Muscle layer of colon (tissue), 2 donors: Measurements from ENCODE around the gene GFOD1.

Experiments used
- H3K27ac ChIP-seq: one replicate; pipeline ENCODE4 v1.7.0; 2013; ENCODE audit warnings: low read depth, mild to moderate bottlenecking, low read length, moderate library complexity
- H3K27me3 ChIP-seq, 2 donors: one replicate each; pipeline ENCODE4 v1.7.0; 2013; ENCODE audit warnings: low read length in 2 of 2, mild to moderate bottlenecking in 2 of 2; ENCODE audit not compliant: insufficient read depth in 2 of 2, control insufficient read depth in 1 of 2
- H3K36me3 ChIP-seq: one replicate; pipeline ENCODE4 v1.7.0; 2013; ENCODE audit warnings: mild to moderate bottlenecking, low read length; ENCODE audit not compliant: insufficient read depth
- H3K4me1 ChIP-seq: one replicate; pipeline ENCODE4 v1.7.0; 2013; ENCODE audit warnings: mild to moderate bottlenecking, low read length; ENCODE audit not compliant: insufficient read depth
- H3K4me3 ChIP-seq, 2 donors: one replicate each; pipeline ENCODE4 v1.7.0; 2013; ENCODE audit warnings: low read length in 2 of 2, low read depth in 1 of 2, mild to moderate bottlenecking in 1 of 2, moderate library complexity in 1 of 2
- H3K9ac ChIP-seq: one replicate; pipeline ENCODE4 v1.7.0; 2013; ENCODE audit warnings: low read length
- H3K9me3 ChIP-seq: one replicate; pipeline ENCODE4 v1.7.0; 2013; ENCODE audit warnings: mild to moderate bottlenecking, low read length
- donor health status: abdominal sarcoma.
- donor health status: Adenocarcinoma of cecum.

Gene GFOD1, protein sequence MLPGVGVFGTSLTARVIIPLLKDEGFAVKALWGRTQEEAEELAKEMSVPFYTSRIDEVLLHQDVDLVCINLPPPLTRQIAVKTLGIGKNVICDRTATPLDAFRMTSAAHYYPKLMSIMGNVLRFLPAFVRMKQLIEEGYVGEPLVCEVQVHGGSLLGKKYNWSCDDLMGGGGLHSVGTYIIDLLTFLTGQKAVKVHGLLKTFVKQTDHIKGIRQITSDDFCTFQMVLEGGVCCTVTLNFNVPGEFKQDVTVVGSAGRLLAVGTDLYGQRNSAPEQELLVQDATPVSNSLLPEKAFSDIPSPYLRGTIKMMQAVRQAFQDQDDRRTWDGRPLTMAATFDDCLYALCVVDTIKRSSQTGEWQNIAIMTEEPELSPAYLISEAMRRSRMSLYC

GRCh38 chr6:13487122-13488014, at the start of gene GFOD1:
GFOD1 (minus strand) TSS chr6:13487600; CDS start chr6:13486890, 710 bp downstream.
- no peaks in the 10 kb centered on the region for H3K27me3 ChIP-seq
- peaks cover 24% of the 10 kb centered on the region for H3K4me1 ChIP-seq
- peak within 1 kb of the TSS; percentile 91 for H3K27ac ChIP-seq
- peak within 1 kb of the TSS; percentile 49 for H3K9ac ChIP-seq
- H3K36me3 ChIP-seq = no peaks in the 10 kb centered on the region
- no peaks in the 10 kb centered on the region for H3K9me3 ChIP-seq
- peak within 1 kb of the TSS; percentile 71 to 84 for H3K4me3 ChIP-seq

GRCh38 chr6:13536796-13537526, 49.6 kb upstream of the GFOD1 start:
- H3K27ac ChIP-seq = no peak overlapping the region
- H3K4me1 ChIP-seq = no peaks in the 10 kb centered on the region
- no peaks in the 10 kb centered on the region for H3K27me3 ChIP-seq
- H3K9ac ChIP-seq = no peak overlapping the region
- no peaks in the 10 kb centered on the region for H3K9me3 ChIP-seq
- H3K36me3 ChIP-seq = no peaks in the 10 kb centered on the region
- no peak overlapping the region for H3K4me3 ChIP-seq

DNA sequence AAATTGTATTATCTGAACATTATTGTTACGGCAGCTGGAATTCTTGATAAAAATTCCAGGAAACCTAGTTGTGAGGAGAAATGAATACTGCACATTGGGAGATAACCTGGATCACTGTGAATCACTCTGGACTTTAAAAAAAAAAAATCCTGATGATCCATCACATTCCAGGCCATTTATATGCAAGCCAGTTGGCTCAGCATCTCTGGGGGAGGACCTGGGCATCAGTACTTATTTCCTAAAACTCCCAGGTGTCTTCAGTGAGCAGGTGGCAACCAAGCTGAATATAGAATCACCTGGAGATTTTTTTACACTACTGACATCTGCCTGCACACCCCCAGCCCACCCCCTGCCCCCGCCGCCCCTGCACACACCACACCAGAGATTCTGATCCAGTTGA, 47.9 kb upstream of the GFOD1 start:
- Histone ChIP-seq H3K27ac (no peak overlapping the region), H3K9me3 (no peaks in the 10 kb centered on the region), H3K4me3 (no peak overlapping the region), H3K27me3 (no peaks in the 10 kb centered on the region), H3K4me1 (no peaks in the 10 kb centered on the region), H3K9ac (no peak overlapping the region), H3K36me3 (no peaks in the 10 kb centered on the region)

- H3K36me3 ChIP-seq = no peaks in the 10 kb centered on the region
- H3K27me3 ChIP-seq = no peaks in the 10 kb centered on the region
- H3K4me3 ChIP-seq = no peak overlapping the region
- no peaks in the 10 kb centered on the region for H3K9me3 ChIP-seq
- H3K27ac ChIP-seq = no peak overlapping the region
- no peak overlapping the region for H3K9ac ChIP-seq
- no peaks in the 10 kb centered on the region for H3K4me1 ChIP-seq
Observed at GRCh38 chr6:13534536-13534935, 47.1 kb upstream of the GFOD1 start.

GRCh38 chr6:13531956-13532355, 44.6 kb upstream of the GFOD1 start:
- no peaks in the 10 kb centered on the region for H3K36me3 ChIP-seq
- H3K27me3 ChIP-seq = no peaks in the 10 kb centered on the region
- no peaks in the 10 kb centered on the region for H3K9me3 ChIP-seq
- H3K27ac ChIP-seq = no peak overlapping the region
- H3K9ac ChIP-seq = no peak overlapping the region
- no peaks in the 10 kb centered on the region for H3K4me1 ChIP-seq
- no peak overlapping the region for H3K4me3 ChIP-seq

DNA sequence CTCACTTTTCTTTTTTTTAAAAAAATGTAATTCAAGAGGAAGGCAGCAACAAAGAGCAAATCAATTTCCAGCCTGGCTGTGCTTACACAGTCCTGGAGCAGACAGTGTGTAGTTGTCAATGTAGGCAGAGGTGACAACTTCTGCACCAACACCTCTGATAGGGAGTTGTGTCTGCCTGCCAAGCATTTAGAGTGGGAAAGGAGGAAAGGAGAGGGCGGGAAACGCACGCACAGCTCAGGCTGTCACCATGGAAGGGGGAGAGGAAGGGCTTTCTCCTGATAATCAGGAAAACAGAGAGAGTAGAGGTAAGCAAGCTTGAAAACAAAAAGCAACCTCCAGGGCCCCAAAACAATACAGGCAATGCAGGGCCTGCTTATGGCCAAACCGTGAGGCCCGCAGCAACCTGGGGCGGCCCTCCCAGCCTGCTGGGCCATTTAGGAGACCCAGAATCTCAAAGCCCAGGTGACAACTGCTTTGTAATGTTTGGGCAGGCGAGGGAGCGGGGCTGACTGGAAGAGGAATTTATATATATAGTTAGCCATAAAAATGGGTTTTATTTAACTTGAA, 41.5 kb upstream of the GFOD1 start:
- Histone ChIP-seq H3K9ac (no peak overlapping the region), H3K27ac (no peak overlapping the region), H3K4me1 (no peaks in the 10 kb centered on the region), H3K36me3 (no peaks in the 10 kb centered on the region), H3K27me3 (no peaks in the 10 kb centered on the region), H3K4me3 (no peak overlapping the region), H3K9me3 (no peaks in the 10 kb centered on the region)

GRCh38 chr6:13528232-13528631, 40.8 kb upstream of the GFOD1 start:
- H3K4me3 ChIP-seq = no peak overlapping the region
- H3K4me1 ChIP-seq = no peaks in the 10 kb centered on the region
- no peak overlapping the region for H3K27ac ChIP-seq
- no peaks in the 10 kb centered on the region for H3K9me3 ChIP-seq
- H3K27me3 ChIP-seq = no peaks in the 10 kb centered on the region
- no peak overlapping the region for H3K9ac ChIP-seq
- no peaks in the 10 kb centered on the region for H3K36me3 ChIP-seq

DNA sequence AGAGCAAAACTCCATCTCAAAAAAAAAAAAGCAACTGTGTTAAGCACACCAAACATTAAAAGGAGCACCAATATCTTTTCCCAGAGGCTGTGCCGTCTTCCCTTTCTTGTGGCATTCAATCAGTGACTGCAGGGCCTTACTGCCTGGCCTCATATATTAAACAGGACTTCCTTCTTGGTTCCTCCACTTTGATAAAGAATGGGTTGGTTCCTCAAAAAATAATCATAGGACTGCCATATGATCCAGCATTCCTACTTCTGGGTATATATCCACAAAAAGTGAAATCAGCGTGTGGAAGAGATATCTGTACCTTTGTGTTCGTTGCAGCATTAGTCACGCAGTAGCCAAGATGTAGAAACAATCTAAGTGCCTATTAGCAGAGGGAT, 40.3 kb upstream of the GFOD1 start:
- Histone ChIP-seq H3K4me1 (no peaks in the 10 kb centered on the region), H3K27ac (no peak overlapping the region), H3K9me3 (no peaks in the 10 kb centered on the region), H3K27me3 (no peaks in the 10 kb centered on the region), H3K4me3 (no peak overlapping the region), H3K36me3 (no peaks in the 10 kb centered on the region), H3K9ac (no peak overlapping the region)

- no peaks in the 10 kb centered on the region for H3K36me3 ChIP-seq
- H3K4me3 ChIP-seq = no peak overlapping the region
- no peaks in the 10 kb centered on the region for H3K4me1 ChIP-seq
- no peak overlapping the region for H3K9ac ChIP-seq
- H3K27me3 ChIP-seq = no peaks in the 10 kb centered on the region
- no peaks in the 10 kb centered on the region for H3K9me3 ChIP-seq
- no peak overlapping the region for H3K27ac ChIP-seq
Observed at GRCh38 chr6:13526727-13527670, 39.6 kb upstream of the GFOD1 start.

DNA sequence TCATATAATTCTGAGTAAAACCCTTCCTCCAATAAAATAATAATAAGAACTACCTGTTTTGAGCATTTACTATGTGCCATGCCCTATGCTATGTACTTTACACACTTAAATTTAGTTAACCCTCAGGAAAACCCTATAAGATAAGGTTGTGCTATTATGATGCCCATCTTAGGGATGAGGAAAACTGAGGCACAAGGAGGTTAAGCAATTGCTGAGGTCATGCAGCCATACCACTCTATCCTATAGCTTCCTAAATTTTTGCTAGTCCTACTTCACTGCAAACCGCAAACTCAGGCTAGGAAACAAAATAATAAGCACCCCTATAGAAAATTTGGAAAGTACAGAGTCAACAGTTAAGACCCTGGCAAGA, 38.9 kb upstream of the GFOD1 start:
- no peak overlapping the region for H3K4me3 ChIP-seq
- H3K27me3 ChIP-seq = no peaks in the 10 kb centered on the region
- no peak overlapping the region for H3K27ac ChIP-seq
- no peak overlapping the region for H3K9ac ChIP-seq
- H3K9me3 ChIP-seq = no peaks in the 10 kb centered on the region
- no peaks in the 10 kb centered on the region for H3K4me1 ChIP-seq
- H3K36me3 ChIP-seq = no peaks in the 10 kb centered on the region
